H1 (cell line): ENCODE measurements around the gene IER5. TPM values are rescaled to one million over a fixed set of nuclear protein-coding genes. Genes with fewer than 3 reads are reported as not detected.
A peak's percentile ranks its signal among the peaks of the same experiment; 100 is the strongest.

Source experiments
- FOSL1 ChIP-seq: IDR thresholded peaks from 2 replicates; pipeline ENCODE4 v1.6.1; 2011; ENCODE audit warnings: mild to moderate bottlenecking, low read depth, low read length, moderate library complexity; ENCODE audit not compliant: insufficient read depth
- TCF12 ChIP-seq: IDR thresholded peaks from 2 replicates; pipeline ENCODE4 v1.6.1; 2011; ENCODE audit warnings: low read depth, mild to moderate bottlenecking, low read length
- polyA plus RNA-seq, 7 experiments: library from polyadenylated mRNA; depleted of rRNA in 3 of 7; stranded (reverse) in 5 of 7; unstranded in 2 of 7; fragments of >200 nt in 5 of 7; fragments of 200-250 nt in 2 of 7; gene quantifications; 1 replicate in 5 of 7; 2 replicates in 1 of 7; 4 replicates in 1 of 7; pipeline versions ENCODE4 v1.2.1 to v1.2.3, GENCODE V29; 2011 to 2013; ENCODE audit warnings: missing spikeins in 2 of 7, mixed read lengths in 2 of 7
- total RNA-seq: library from RNA; stranded (reverse); fragmentation: NEBNext Ultra II Directional; extraction: Animal tissue kit (Norgen Biotek cat#: 25700); gene quantifications from 2 replicates; pipeline ENCODE4 v1.2.1, GENCODE V29; 2021
- TF ChIP-seq, protein P1 (sequence below): IDR thresholded peaks from 2 replicates; pipeline ENCODE4 v1.6.1; 2012; ENCODE audit warnings: inconsistent platforms

IER5 gene
- total and polyA plus RNA-seq, 2 of the 8 experiments (the other 6 are each of a cell fraction or from before 2014, with no cell fraction given) = 3.5 to 7.7 TPM

- TF ChIP-seq FOSL1 (no peak), TCF12 (0 out of 2 replicates have a peak, but pooled peaks have one; percentile 12)
- TF ChIP-seq, protein P1, sequence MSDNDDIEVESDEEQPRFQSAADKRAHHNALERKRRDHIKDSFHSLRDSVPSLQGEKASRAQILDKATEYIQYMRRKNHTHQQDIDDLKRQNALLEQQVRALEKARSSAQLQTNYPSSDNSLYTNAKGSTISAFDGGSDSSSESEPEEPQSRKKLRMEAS = peak; percentile 56
Measured at GRCh38 chr1:181128592-181129497, 40.3 kb downstream of the IER5 start (continued).
